Measurements from ENCODE around the gene KLF6.

The KLF6 gene

GRCh38 chr10:3774018-3774813, 10.8 kb downstream of the KLF6 start:
- peak; percentile 68 to 83 (median 73) for DNase-seq

- peak; percentile 63 to 79 (median 74) for DNase-seq
These were observed 11.5 kb downstream of the KLF6 start for GRCh38 chr10:3773460-3774017.

- DNase-seq: peak; percentile 56 to 72 (median 61)
These were observed 12.4 kb downstream of the KLF6 start for GRCh38 chr10:3772361-3773171.

GRCh38 chr10:3770611-3771110, 14.3 kb downstream of the KLF6 start:
- peak in 1 of 3 donors; percentile 49 for DNase-seq

GRCh38 chr10:3769556-3769955, 15.5 kb downstream of the KLF6 start:
- DNase-seq: peak; percentile 68 to 92 (median 86)

GRCh38 chr10:3766046-3766756, 18.8 kb downstream of the KLF6 start:
- peak; percentile 41 to 71 (median 48) for DNase-seq

GRCh38 chr10:3765146-3765545, 19.9 kb downstream of the KLF6 start:
- peak; percentile 56 to 81 (median 74) for DNase-seq

- no peak for DNase-seq
These were observed 20.3 kb downstream of the KLF6 start for GRCh38 chr10:3764626-3765112.

- DNase-seq: no peak
These were observed 21.0 kb downstream of the KLF6 start for GRCh38 chr10:3763852-3764625.

GRCh38 chr10:3763035-3763456, 22.0 kb downstream of the KLF6 start:
- peak in 1 of 3 donors; percentile 45 for DNase-seq

GRCh38 chr10:3762309-3762708, 22.7 kb downstream of the KLF6 start:
- no peak for DNase-seq

GRCh38 chr10:3761904-3762303, 23.1 kb downstream of the KLF6 start:
- no peak for DNase-seq

- DNase-seq: peak; percentile 51 to 86 (median 75)
These were observed 23.9 kb downstream of the KLF6 start for GRCh38 chr10:3761021-3761686.

GRCh38 chr10:3760083-3760482, 24.9 kb downstream of the KLF6 start:
- no peak for DNase-seq

- DNase-seq: no peak
These were observed 25.6 kb downstream of the KLF6 start for GRCh38 chr10:3759397-3759796.

GRCh38 chr10:3758491-3758970, 26.5 kb downstream of the KLF6 start:
- no peak for DNase-seq

GRCh38 chr10:3757638-3758490, 27.1 kb downstream of the KLF6 start:
- peak in 2 of 3 donors; percentile 50 to 52 for DNase-seq

GRCh38 chr10:3757250-3757637, 27.8 kb downstream of the KLF6 start:
- no peak for DNase-seq

- DNase-seq: no peak
These were observed 28.7 kb downstream of the KLF6 start for GRCh38 chr10:3756360-3756740.

Measured in suppressor macrophage treated with lipopolysaccharide for 1 hour (primary cell).